ENCODE measurements around the gene TBC1D2. TPM values are rescaled to one million over a fixed set of nuclear protein-coding genes. Genes with fewer than 3 reads are reported as not detected.
A peak's percentile ranks its signal among the peaks of the same experiment; 100 is the strongest.

The TBC1D2 gene
- total and polyA plus RNA-seq, 2 of the 13 experiments (the other 11 are each of a cell fraction or from before 2014, with no cell fraction given) = 2.0 to 2.8 TPM

- TF ChIP-seq ZNF773 (CRISPR knock-in tag; IDR thresholded peaks at IDR 0.05; ENCODE audit: borderline replicate concordance) (no peak), GATAD1 (CRISPR knock-in tag; IDR thresholded peaks at IDR 0.05) (no peak; the same call in 1 of the 2 replicates), SCMH1 (CRISPR knock-in tag; IDR thresholded peaks at IDR 0.05; ENCODE audit: borderline replicate concordance) (no peak), KLF11 (CRISPR knock-in tag; IDR thresholded peaks at IDR 0.05) (0 out of 2 replicates have a peak, but pooled peaks have one; percentile 64), BRD4 (CRISPR knock-in tag; IDR thresholded peaks at IDR 0.05) (no peak), ZKSCAN1 (IDR thresholded peaks at IDR 0.05; ENCODE audit: low read length) (no peak), HES4 (CRISPR knock-in tag; IDR thresholded peaks at IDR 0.05; ENCODE audit: borderline replicate concordance) (no peak), KLF16 (CRISPR knock-in tag; IDR thresholded peaks at IDR 0.05) (peak in 1 of 2 experiments; percentile 38; a peak in 1 of 4 replicates), ZNF883 (CRISPR knock-in tag; IDR thresholded peaks at IDR 0.05; ENCODE audit: not compliant biosample characterization) (no peak), RBAK (CRISPR knock-in tag; IDR thresholded peaks at IDR 0.05) (no peak), MIXL1 (CRISPR knock-in tag; IDR thresholded peaks at IDR 0.05) (0 out of 2 replicates have a peak, but pooled peaks have one; percentile 32), SMYD3 (CRISPR knock-in tag; IDR thresholded peaks at IDR 0.05) (no peak), ZNF3 (CRISPR knock-in tag; IDR thresholded peaks at IDR 0.05) (no peak), ZNF264 (CRISPR knock-in tag; IDR thresholded peaks at IDR 0.05) (no peak), DPF2 (CRISPR knock-in tag; IDR thresholded peaks at IDR 0.05; ENCODE audit: borderline replicate concordance, low read depth) (no peak), ZNF501 (CRISPR knock-in tag; IDR thresholded peaks at IDR 0.05) (no peak), ZNF17 (CRISPR knock-in tag; IDR thresholded peaks at IDR 0.05) (no peak), ZBTB21 (CRISPR knock-in tag; IDR thresholded peaks at IDR 0.05) (no peak), SPEN (CRISPR knock-in tag; IDR thresholded peaks at IDR 0.05; ENCODE audit: low read depth) (no peak; the same call in 1 of the 2 replicates), EHMT2 (IDR thresholded peaks at IDR 0.05; ENCODE audit: borderline replicate concordance, low read depth, low read length) (no peak)
- TF ChIP-seq, protein P1, sequence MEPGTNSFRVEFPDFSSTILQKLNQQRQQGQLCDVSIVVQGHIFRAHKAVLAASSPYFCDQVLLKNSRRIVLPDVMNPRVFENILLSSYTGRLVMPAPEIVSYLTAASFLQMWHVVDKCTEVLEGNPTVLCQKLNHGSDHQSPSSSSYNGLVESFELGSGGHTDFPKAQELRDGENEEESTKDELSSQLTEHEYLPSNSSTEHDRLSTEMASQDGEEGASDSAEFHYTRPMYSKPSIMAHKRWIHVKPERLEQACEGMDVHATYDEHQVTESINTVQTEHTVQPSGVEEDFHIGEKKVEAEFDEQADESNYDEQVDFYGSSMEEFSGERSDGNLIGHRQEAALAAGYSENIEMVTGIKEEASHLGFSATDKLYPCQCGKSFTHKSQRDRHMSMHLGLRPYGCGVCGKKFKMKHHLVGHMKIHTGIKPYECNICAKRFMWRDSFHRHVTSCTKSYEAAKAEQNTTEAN (CRISPR knock-in tag; conservative IDR thresholded peaks at IDR 0.05) = no peak
- TF ChIP-seq, protein P2, sequence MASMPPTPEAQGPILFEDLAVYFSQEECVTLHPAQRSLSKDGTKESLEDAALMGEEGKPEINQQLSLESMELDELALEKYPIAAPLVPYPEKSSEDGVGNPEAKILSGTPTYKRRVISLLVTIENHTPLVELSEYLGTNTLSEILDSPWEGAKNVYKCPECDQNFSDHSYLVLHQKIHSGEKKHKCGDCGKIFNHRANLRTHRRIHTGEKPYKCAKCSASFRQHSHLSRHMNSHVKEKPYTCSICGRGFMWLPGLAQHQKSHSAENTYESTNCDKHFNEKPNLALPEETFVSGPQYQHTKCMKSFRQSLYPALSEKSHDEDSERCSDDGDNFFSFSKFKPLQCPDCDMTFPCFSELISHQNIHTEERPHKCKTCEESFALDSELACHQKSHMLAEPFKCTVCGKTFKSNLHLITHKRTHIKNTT (CRISPR knock-in tag; IDR thresholded peaks at IDR 0.05) = no peak
Measured at GRCh38 chr9:98158071-98158831, 97.2 kb downstream of the TBC1D2 start (continued).

All from HepG2 (cell line).